K562 (cell line): Measurements from ENCODE around the gene DAPK2. TPM values are rescaled to one million over a fixed set of nuclear protein-coding genes. Genes with fewer than 3 reads are reported as not detected.

Experiments
- CBFA2T3 ChIP-seq: fragments of 450-650 bp; IDR thresholded peaks from 2 replicates; pipeline ENCODE4 v1.6.1; 2017
- CC2D1A ChIP-seq: fragments of 450-650 bp; IDR thresholded peaks from 2 replicates; pipeline ENCODE4 v1.6.1; 2017; ENCODE audit warnings: mild to moderate bottlenecking
- CHD2 ChIP-seq: IDR thresholded peaks from 2 replicates; pipeline ENCODE4 v1.6.1; 2011; ENCODE audit warnings: low read depth, low read length
- GTF2F1 ChIP-seq: IDR thresholded peaks from 2 replicates; pipeline ENCODE4 v1.6.1; 2011; ENCODE audit warnings: low read depth, low read length, improper control_type of control experiment
- JUNB ChIP-seq: fragments of 450-650 bp; formaldehyde crosslinking; conservative IDR thresholded peaks from 2 replicates; pipeline ENCODE4 v1.4.0; 2020; ENCODE audit warnings: mild to moderate bottlenecking
- PHF8 ChIP-seq: fragments of 200-600 bp; sonication (generic); IDR thresholded peaks from 2 replicates; pipeline ENCODE4 v1.6.1; 2012; ENCODE audit warnings: mixed run types, mild to moderate bottlenecking, inconsistent platforms, low read length, moderate library complexity, borderline replicate concordance
- SMAD4 ChIP-seq: fragments of 250-450 bp; sonication (Bioruptor Pico); conservative IDR thresholded peaks from 2 replicates; pipeline ENCODE4 v1.8.0; 2021; ENCODE audit warnings: inconsistent platforms, mild to moderate bottlenecking, moderate library complexity
- STAG1 ChIP-seq: sonication (generic); formaldehyde crosslinking; IDR thresholded peaks from 2 replicates; pipeline ENCODE4 v1.5.0; 2020; ENCODE audit warnings: missing genetic modification reagents, borderline replicate concordance
- TCF3 ChIP-seq: sonication (generic); formaldehyde crosslinking; IDR thresholded peaks from 2 replicates; pipeline ENCODE4 v1.4.0; 2020; ENCODE audit warnings: mild to moderate bottlenecking, missing genetic modification reagents
- ZBTB17 ChIP-seq: fragments of 450-650 bp; formaldehyde crosslinking; IDR thresholded peaks from 2 replicates; pipeline ENCODE4 v1.4.0; 2020; ENCODE audit warnings: mild to moderate bottlenecking
- ZC3H11A ChIP-seq: IDR thresholded peaks from 2 replicates; pipeline ENCODE4 v1.6.1; 2012; ENCODE audit warnings: low read depth, low read length, improper control_type of control experiment
- ZNF589 ChIP-seq: fragments of 200-800 bp; sonication (Bioruptor generic); IDR thresholded peaks from 2 replicates; pipeline ENCODE4 v1.6.1; 2016; ENCODE audit warnings: low read depth, missing genetic modification characterization, missing compliant biosample characterization
- ZNF644 ChIP-seq: fragments of 200-800 bp; sonication (Bioruptor generic); IDR thresholded peaks from 2 replicates; pipeline ENCODE4 v1.6.1; 2016; ENCODE audit warnings: low read depth, missing genetic modification characterization, missing compliant biosample characterization
- ZNF696 ChIP-seq: fragments of 250-450 bp; sonication (Bioruptor Pico); conservative IDR thresholded peaks from 2 replicates; pipeline ENCODE4 v1.4.0; 2020; ENCODE audit warnings: mild to moderate bottlenecking, moderate library complexity
- polyA plus RNA-seq, 8 experiments: library from polyadenylated mRNA; depleted of rRNA in 4 of 8; stranded (reverse) in 5 of 8; unstranded in 3 of 8; fragments of >200 nt; fragmentation: Nextera tagmentation in 2 of 8; fragmentation: Illumina TruSeq in 1 of 8; extraction: Ambion mirVana in 2 of 8; extraction: Trizol in 1 of 8; gene quantifications; 2 replicates each; pipeline versions ENCODE4 v1.2.1 to v1.2.3, GENCODE V29; 2011 to 2014; ENCODE audit warnings: inconsistent platforms in 1 of 8, missing spikeins in 1 of 8
- total RNA-seq, 7 experiments: library from RNA; depleted of rRNA in 6 of 7; stranded (reverse); fragments of >200 nt in 6 of 7; fragmentation: Illumina TruSeq in 2 of 7; extraction: Trizol in 2 of 7; gene quantifications; 2 replicates each; pipeline versions ENCODE4 v1.2.1 to v1.2.3, GENCODE V29; 2011 to 2021; ENCODE audit warnings: low replicate concordance in 1 of 7
- TF ChIP-seq, protein P1 (sequence below): IDR thresholded peaks from 3 replicates; pipeline ENCODE4 v1.6.1; 2011; ENCODE audit warnings: borderline replicate concordance, mild to moderate bottlenecking; ENCODE audit not compliant: insufficient read length, insufficient read depth
- TF ChIP-seq, protein P2 (sequence below), 2 experiments: fragments of 450-650 bp; formaldehyde crosslinking in 1 of 2; IDR thresholded peaks; 2 replicates each; pipeline versions ENCODE4 v1.4.0 to v1.6.1; 2014 to 2020; ENCODE audit warnings: mild to moderate bottlenecking in 2 of 2, borderline replicate concordance in 1 of 2, low read depth in 1 of 2
- TF ChIP-seq, protein P3 (sequence below): fragments of 250-450 bp; sonication (Bioruptor Pico); IDR thresholded peaks from 2 replicates; pipeline ENCODE4 v1.4.0; 2020; ENCODE audit warnings: mild to moderate bottlenecking, moderate library complexity

Gene DAPK2
- total and polyA plus RNA-seq, 9 of the 15 experiments (the other 6 are each of a cell fraction or from before 2014, with no cell fraction given): 0.14 to 5.2 (median 2.2) TPM

DNA sequence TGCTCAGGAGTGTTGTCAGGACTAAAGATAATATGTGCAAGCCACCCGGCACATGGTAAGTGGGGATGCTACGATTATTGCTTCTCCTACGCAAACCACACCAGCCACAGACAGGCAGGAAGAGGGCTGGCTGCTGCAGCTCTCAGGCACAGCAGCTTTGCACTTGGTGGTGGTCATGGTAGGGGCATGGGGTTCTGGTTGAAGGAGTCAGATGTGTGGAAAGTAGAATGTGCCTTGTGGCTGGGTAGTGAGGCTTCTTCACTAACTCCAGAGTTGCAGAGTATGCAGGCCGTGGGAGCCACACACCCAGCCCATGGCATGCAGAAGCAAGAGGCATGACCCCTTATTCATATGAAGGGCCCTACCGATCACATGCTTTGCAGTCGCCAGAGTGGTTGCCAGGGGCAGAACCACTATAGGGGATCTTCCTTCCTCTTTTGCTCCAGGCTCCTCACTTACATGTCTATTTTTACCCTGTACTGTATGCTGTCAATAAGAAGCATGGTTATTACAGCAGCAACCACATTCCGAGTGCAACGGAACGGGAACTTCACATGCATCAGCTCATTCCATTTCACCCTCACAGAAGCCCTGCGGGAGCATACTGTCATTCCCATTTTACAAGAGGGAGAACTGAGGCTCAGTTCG lies 153.4 kb downstream of the DAPK2 start (continued):
- TF ChIP-seq CHD2 (no peak), PHF8 (no peak), SMAD4 (CRISPR knock-in tag) (peak; percentile 50; the same call in 1 of the 2 replicates), ZBTB17 (CRISPR knock-in tag) (no peak; the same call in 1 of the 2 replicates), JUNB (CRISPR knock-in tag) (no peak), TCF3 (CRISPR knock-in tag) (peak; percentile 58; the same call in 1 of the 2 replicates), ZNF696 (CRISPR knock-in tag) (no peak), ZC3H11A (no peak), ZNF644 (no peak), CBFA2T3 (peak; percentile 63), GTF2F1 (no peak), ZNF589 (0 out of 2 replicates have a peak, but pooled peaks have one; percentile 24), STAG1 (CRISPR knock-in tag) (no peak), CC2D1A (no peak)
- TF ChIP-seq, protein P1, sequence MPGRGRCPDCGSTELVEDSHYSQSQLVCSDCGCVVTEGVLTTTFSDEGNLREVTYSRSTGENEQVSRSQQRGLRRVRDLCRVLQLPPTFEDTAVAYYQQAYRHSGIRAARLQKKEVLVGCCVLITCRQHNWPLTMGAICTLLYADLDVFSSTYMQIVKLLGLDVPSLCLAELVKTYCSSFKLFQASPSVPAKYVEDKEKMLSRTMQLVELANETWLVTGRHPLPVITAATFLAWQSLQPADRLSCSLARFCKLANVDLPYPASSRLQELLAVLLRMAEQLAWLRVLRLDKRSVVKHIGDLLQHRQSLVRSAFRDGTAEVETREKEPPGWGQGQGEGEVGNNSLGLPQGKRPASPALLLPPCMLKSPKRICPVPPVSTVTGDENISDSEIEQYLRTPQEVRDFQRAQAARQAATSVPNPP: no peak
- TF ChIP-seq, protein P2, sequence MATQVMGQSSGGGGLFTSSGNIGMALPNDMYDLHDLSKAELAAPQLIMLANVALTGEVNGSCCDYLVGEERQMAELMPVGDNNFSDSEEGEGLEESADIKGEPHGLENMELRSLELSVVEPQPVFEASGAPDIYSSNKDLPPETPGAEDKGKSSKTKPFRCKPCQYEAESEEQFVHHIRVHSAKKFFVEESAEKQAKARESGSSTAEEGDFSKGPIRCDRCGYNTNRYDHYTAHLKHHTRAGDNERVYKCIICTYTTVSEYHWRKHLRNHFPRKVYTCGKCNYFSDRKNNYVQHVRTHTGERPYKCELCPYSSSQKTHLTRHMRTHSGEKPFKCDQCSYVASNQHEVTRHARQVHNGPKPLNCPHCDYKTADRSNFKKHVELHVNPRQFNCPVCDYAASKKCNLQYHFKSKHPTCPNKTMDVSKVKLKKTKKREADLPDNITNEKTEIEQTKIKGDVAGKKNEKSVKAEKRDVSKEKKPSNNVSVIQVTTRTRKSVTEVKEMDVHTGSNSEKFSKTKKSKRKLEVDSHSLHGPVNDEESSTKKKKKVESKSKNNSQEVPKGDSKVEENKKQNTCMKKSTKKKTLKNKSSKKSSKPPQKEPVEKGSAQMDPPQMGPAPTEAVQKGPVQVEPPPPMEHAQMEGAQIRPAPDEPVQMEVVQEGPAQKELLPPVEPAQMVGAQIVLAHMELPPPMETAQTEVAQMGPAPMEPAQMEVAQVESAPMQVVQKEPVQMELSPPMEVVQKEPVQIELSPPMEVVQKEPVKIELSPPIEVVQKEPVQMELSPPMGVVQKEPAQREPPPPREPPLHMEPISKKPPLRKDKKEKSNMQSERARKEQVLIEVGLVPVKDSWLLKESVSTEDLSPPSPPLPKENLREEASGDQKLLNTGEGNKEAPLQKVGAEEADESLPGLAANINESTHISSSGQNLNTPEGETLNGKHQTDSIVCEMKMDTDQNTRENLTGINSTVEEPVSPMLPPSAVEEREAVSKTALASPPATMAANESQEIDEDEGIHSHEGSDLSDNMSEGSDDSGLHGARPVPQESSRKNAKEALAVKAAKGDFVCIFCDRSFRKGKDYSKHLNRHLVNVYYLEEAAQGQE (IDR thresholded peaks at IDR 0.05; ENCODE audit: borderline replicate concordance): no peak
- TF ChIP-seq, protein P2 (CRISPR knock-in tag; IDR thresholded peaks at IDR 0.05; ENCODE audit: low read depth): 0 out of 2 replicates have a peak, but pooled peaks have one; percentile 41
- TF ChIP-seq, protein P3, sequence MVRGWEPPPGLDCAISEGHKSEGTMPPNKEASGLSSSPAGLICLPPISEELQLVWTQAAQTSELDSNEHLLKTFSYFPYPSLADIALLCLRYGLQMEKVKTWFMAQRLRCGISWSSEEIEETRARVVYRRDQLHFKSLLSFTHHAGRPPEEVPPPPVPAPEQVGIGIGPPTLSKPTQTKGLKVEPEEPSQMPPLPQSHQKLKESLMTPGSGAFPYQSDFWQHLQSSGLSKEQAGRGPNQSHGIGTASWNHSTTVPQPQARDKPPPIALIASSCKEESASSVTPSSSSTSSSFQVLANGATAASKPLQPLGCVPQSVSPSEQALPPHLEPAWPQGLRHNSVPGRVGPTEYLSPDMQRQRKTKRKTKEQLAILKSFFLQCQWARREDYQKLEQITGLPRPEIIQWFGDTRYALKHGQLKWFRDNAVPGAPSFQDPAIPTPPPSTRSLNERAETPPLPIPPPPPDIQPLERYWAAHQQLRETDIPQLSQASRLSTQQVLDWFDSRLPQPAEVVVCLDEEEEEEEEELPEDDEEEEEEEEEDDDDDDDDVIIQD (CRISPR knock-in tag): no peak
